CD1c-positive myeloid dendritic cell (primary cell): ENCODE data around the gene DCAF5.

ENCODE experiments used
- DNase-seq: peaks from one replicate; pipeline ENCODE4 v3.0.0-alpha.2; 2016; ENCODE audit errors: extremely low spot score

The DCAF5 gene

DNA sequence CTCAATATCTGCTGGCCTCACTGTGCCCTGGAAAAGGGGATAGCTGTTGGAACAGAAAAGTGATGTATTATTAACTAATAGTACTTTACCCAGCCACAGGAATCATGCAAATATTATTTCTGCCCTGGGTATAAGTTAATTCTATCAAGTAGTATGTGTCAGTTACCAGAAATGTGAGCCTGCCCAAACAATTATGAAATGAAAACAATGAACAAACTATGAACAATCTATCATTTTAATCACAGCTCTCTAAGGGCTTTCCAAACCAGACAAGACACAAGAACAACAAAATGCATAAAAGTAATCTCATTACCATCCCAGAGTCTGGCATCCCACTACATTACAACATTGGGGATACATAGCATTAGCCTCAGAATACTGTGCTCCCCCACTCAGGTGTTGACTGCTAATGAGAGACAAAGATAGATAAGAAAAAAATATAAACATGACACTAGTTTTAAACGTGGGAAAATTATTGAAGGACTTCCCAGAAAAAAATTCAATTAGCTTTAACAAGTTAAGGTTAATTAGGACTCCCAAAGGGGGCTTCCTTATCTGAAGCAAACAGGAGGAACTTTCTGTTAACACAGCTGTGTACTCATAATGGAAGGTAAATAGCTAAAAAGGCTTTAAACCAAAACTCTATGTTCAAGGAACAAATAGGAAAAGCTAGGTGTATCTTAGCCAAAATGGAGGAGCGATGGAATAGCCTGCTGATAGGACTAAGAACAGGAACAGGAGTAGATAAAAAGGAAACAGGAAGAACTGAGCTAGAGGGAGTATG is 3.3 kb downstream of the DCAF5 start:
- DNase-seq: no peak

DNA sequence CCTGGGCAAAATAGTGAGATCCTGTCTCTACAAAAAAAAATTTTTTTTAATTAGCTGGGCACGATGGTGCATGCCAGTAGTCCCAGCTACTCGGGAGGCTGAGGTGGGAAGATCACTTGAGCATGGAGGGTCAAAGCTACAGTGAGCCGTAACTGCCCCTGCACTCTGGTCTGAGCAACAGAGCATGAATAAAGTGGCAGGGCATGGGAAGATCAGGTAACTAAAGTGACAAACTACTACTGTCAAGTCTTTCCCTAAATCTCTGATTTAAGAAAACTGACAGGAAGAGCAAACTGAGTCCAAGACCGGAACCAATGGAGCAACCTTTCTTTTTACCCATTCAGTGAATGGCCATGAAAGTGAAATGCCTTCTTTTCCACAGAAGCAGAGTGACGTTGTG is 10.8 kb downstream of the DCAF5 start:
- DNase-seq: no peak

DNA sequence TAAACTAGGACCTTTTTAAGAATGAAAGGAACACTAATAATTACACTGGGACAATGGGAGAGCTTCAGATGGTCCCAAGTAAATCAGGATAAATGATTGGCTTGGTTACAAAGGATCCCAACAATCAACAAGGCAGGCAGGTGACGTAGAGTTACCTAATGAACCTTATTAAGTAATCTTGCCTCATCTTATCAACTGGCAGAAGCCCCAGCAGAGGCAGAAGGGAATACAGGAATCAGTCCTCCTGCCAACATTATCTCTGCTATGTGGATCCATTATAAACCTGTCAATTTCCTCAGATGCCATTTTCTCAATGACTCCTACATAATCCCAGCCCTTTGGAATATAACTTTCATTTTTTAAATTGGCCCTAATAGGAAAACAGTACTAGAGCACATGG is 11.4 kb downstream of the DCAF5 start:
- no peak for DNase-seq

DNA sequence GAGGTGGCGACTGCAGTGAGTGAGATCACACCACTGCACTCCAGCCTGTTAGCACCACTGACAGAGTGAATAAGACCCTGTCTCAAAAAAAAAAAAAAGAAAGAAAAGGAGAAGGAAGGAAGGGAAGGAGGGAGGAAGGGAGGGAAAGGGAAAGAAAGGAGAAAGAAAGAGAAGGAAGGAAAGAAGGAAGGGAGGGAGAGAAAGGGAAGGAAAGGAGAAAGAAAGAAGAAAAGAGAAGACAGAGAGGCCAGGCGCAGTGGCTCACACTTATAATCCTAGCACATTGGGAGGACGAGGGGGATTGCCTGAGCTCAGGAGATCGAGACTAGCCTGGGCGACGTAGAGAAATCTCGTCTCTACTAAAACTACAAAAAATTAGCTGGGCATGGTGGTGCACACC is 13.2 kb downstream of the DCAF5 start:
- DNase-seq: no peak

DNA sequence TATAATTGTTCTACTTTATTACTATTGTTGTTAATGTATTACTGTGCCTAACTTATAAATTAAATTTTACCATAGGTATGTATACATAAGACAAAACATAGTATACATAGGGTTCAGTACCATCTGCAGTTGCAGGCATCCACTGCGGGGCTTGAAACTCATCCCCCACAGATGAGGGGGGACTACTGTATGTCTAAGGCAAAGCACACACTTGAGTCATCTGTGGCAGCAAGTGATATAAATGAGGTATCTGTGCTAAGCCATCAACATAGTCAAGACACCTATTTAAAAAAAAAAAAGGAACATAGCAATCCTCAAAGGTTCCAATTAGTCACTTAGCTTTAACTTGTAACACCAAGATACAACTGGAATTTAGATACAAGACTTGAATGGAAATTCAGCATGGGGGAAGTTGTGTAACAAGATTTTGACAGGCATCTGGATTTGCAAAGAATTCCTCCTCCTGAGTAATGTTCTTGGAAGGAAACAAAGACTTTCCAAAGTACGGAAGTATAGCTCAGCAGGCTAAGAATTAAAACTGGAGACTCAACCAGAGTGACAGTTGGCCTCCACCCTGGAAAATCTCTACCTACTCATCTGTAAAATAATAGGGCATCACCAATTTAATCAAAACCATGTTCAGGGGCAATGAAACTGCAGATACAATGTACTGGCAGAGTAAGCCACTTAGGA is 14.9 kb downstream of the DCAF5 start:
- DNase-seq: no peak

DNA sequence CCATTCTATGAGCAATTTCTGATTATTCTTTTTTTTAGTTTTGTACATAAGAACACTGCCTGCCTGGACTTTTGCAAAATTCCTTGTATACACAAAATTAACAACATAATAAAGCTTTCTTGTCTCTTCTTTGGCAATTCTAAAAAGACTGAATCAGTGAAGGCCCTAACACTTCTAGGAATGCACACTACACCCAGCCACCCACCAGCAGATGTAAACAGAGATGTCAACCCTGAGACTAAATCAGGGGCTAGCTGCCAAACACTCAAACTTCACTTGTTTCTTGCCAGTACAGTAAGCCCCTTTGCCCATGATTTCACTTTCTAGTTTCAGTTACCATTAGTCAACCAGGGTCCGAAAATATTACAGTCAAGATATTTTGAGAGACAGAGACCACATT is 15.5 kb downstream of the DCAF5 start:
- DNase-seq: no peak

DNA sequence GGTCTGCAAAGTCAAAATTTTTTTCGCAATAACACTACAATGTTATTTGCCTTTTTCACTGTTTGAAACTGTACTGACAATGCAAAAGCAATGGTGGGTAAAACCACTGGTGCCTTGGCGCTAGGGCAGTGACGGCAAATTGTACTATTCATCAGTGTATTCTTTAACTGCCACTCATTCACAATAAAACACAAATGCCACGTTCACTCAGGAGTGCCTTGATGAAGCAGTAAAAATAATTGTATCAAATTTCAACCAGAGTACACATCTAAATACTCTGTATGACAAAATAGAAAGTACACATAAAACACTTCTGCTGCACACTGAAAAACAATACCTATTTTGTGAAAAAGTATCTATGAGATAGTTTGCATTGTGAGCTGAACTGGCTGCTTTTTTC is 17.8 kb downstream of the DCAF5 start:
- no peak for DNase-seq

DNA sequence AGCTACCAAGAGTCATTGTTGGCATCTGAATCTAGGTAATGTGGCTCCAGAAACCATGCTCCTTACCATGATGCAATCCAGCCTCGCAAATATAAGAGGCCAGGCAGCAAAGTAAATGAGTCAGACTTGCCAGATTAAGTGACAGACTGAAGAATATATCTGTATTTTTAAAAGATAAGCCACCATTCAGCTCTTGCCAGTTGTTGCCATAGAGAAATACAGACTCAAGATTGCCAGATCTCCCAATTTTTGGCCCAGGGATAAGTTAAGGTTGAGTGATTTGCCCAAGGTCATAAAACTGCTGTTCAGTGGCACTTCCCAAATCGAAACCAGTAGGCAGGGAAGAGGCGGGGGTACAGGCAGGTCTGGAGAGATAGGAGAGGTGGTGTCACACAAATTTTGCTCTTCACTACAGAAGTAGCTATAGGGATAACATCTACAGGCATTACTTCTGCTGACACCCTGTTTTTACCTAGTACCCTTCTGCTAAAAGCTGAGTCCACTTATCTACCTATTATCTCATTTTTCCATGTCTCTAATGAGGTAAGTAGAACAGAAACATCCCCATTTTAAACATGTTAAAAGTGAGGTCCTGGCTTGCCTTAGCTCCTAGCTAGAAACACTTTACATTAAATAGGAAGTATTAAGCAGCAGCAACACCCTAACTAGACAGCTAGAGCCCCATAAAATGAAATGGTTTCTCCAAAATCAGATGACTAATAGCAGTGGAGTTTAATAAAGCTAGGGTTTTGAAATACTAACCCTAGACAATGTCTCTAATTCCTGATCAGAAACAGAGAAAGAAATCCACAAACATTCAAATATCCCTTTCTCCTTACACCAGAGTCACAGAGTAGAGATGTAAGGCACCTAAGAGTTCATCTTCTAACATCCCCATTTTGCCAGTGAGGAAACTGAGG is 19.5 kb downstream of the DCAF5 start:
- no peak for DNase-seq

DNA sequence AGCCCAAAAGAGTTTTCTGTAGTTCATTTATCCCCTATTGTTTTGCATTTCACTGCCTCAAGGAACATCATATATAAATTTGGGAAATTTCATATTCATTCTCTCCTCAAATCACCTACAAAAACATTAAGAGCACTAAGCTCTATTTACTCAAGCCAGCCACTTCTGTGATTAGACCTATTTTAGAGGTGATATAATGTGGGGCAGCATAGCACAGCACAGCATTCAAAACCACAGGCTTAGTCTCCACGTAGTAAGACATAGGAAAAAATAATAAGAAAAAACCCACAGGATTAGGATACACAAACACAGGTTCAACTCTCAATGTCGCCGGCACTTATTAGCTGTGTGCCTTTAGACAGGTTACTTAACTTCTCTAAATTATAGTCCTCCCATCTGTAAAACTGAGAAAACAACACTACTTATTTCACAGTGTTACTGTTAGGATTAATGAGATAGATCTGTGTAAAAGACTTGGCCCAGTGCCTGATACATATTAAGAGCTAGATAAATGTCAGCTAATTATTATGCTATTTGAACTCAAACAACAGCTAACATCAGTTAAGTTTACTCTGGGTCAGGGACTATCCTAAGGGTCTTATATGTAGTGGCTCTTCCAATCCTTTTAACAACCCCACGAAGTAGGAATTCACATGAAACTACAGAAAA is 20.3 kb downstream of the DCAF5 start:
- no peak for DNase-seq

DNA sequence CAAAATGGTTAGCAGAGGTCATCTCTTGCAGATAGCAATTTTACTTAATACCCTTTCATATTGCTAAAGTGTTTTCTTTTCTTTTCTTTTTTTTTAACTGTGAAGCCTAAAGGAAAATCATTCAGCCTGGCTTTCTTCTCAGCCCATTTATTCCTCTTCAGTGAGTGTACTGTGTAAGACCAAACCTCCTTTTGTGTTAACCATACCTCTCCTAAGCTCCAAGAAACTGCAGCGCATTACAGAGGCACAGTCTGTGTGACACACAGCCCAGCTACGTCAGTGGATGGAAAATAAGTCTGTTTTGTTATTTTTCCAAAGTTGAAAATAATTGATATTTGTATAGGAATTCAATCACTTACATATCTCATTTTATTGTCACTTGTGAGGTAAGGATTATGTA is 21.7 kb downstream of the DCAF5 start:
- DNase-seq: no peak

DNA sequence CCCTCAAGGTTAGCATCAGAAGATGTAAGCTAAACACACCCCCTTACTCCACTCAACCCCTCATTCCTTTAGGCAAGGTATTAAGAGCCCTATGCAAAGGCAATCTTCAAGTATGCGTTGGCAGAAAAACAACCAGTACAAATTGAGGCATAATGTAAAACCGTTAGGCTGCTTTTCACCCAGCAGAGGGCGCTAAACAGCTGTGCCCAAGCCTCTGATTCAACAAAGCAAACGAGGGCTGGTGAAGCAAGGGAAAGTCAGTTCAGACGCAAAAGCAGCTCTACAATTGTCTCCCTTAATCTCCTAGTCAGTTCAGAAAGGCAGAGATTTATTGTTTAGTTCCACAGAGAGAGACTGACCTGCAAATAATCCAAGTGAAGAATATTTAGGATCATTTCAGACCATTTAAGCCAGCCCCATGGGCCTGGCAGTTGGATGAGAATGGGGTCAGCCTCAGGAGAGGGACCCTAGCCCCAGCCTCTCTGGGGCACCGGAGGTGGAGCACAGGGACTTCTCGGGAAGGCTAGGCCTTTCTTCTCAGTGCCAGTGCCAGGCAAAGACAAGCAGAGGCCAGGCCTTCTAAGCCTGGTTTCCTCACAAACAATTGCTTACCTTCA is 23.5 kb downstream of the DCAF5 start:
- DNase-seq: peak; percentile 76

DNA sequence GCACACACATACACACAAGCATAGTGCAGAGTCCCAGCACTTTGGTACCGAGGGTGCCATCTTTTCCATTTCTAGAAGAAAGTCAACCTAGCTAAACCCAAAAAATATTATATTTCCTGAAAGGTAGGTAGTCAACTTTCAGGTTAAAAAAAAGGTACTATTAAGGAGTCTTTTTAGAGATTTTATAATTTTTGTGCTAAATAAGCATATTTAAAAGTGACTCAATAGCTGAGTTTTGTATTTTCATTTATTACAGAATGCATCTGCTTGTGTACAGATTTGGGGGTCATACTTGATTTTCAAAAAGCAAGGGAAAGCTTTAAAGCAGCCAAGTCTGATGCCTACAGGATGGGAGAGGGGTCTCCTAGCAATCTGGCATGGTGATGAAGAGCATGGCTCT is 34.6 kb downstream of the DCAF5 start:
- no peak for DNase-seq

DNA sequence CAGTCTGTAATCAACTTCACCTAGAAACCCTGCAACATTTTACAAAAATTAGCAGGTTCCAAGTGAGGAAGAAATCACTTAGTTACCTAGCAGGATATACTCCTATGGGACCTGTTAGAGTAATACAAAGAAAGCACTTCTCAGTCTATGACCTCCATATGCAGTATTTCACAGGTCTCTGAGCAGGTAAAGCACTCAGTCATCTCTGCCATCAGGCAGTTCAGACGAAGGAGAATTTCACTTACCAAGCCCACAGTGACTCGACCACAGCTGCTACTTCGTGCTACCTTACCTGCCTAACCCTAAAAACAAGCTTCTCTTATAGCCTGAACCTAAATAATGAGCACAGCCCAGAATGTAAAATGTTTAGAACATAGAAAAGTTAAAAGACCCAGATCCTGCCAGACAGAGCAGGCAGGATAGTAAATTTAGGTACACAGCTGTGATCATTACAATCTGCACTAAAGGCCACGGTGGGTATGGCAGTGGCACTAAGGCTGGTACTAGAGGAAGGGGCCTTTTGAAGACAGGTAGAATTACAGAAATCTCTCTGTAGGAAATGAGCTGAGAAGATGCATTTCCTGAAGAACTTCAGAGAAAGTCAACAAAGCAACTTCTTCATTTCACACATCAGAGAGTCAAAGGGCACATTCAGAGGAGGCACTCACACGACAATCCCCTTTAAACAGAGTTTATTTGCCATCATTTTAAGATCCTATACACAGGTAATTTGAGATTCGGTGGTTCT is 35.7 kb downstream of the DCAF5 start:
- no peak for DNase-seq

DNA sequence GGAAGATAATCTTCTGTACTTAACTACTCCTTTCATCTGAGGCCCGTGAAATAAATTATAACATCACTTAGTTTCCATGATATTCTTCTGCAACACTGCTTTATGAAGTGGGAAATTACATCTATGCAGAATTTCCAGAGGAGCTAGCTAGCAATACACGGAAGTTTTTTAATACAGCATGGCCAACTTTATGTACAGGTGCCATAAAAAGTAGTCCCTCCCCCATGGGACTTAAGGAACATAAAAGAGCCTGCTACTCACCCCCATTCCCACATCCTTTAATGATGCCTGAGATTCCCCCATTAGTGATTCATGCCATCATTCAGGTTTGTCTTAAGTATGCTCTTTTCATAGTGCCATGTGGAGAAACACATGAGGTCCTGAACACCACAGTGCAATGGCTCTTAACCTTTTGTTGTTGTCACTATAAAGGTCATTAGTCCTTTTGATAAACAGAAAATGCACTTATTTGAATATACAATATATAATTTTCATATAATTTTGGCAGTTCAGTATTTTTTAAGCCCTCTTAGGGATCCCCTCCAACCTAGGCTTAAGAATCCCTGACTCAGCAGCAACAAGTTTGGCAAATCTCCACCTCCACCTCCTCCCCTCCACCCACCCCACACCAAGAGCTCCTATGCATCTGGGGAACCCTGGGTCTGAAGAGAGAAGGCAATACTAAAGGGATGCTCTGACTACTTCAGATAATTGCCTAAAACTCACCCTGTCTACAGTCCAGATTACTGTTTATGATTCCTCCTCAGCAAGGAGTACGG is 37.3 kb downstream of the DCAF5 start:
- DNase-seq: no peak

DNA sequence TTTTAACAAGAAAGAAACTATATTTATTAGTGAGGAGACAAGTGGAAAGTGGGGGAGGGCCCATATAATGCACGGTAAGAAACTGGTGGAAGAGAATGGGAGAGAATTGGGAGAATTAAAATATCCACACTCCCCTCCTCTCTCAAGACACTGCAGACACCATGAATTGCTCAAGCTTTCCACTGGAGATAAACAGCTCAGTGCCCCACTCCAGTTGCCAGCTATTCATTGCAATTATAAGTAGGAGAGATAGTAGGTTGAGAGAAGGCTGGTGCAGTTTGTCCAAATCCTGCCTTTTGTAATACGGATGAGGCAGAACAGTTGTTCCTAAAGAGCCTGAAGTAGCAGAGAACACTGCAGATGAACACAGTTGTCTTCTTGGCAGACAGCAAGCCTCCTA is 38.2 kb downstream of the DCAF5 start:
- no peak for DNase-seq

DNA sequence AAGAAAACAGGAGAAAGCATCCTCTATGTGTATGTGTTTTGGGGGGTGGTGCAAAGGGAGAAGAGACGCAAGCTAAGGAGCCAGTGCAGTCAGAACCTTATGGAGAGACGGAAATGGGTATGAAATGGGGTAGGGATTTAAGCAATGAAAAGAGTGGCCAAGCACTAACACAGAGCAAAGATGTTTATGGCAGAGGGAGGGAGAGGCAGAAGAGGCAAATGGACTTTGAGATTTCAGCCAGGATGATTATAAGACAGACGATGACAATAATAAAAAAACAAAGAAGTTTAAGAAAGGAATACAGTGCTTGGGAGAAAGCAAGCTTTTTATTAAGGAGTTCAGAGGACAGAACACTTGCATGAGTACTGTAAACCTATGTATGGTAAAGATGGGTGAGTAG is 44.6 kb downstream of the DCAF5 start:
- no peak for DNase-seq

DNA sequence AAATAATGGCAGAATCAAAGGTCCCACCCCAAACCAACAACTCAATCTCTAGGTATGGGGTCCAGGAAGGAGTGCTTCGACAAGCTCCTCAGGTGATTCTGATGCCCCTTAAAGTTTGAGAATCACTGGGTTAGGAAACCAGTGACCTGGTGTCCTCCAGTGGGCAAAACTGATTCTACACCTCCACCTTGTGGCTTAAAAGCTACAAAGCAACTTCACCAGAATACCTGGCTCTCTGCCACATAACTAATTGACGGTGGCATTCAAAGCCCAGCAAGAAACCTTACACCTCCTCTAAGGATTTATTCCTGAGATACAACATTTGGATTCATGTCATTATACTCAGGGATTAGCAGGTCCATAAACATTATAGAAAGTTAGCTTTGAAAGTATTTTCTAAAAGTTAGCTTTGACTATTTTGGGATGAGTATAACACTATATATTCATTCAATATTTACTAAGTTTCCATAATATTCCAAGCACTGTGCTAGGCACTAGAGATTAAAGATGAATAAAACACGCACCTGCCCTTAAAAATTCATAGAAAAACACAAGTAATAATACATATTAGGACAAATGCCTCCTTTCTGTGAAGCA is 45.4 kb downstream of the DCAF5 start:
- peak; percentile 56 for DNase-seq

DNA sequence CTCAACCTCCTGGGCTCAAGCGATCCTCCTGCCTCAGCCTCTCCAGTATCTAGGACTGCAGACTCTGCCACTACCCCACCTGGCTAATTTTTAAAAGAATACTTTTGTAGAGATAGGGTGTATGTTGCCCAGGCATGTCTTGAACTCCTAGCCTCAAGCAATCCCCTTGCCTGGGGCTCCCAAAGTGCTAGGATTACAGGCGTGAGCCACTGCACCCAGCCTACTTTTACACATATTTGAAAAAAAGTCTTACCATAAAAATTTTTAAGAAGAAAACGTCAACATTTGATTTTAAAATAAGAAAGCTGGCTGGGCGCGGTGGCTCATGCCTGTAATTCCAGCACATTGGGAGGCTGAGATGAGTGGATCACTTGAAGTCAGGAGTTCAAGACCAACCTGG is 46.5 kb downstream of the DCAF5 start:
- DNase-seq: no peak

DNA sequence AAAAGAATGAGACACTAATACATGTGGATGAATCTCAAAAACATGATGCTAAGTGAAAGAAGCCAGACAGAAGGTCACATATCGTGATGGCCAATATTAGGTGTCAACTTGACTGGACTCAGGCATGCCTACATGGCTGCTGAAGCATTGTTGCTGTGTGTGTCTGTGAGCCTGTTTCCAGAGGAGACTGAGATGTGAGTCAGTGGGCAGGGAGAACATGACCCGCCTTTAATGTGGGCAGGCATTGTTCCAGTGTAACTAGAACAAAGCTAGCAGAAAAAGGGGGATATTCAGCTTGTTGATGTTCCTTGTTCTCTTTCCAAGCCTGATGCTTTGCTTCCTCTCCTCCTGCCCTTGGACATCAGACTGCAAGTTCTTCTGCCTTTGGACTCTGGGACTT is 47.6 kb downstream of the DCAF5 start:
- no peak for DNase-seq
